Stimulated activated CD4-positive, alpha-beta T cell treated with anti-CD3 and anti-CD28 coated beads, TNF-alpha, amount 100 ng/mL, for 48 hours (primary cell): Measurements from ENCODE around the gene SNED1.
"Not testable (repeated sequence)": the region's sequence is repeated elsewhere in the genome, so short reads cannot be mapped to it uniquely, and the experiment has no call there.

Experiments used
- DNase-seq, 3 donors: peaks; one replicate each; pipeline ENCODE4 v3.0.0-alpha.2; 2020; ENCODE audit warnings: low read depth in 3 of 3

The SNED1 gene

GRCh38 chr2:241083091-241083415 is 84.6 kb downstream of the SNED1 start:
- no peak for DNase-seq

GRCh38 chr2:241084856-241085444 is 86.5 kb downstream of the SNED1 start:
- no peak for DNase-seq

- no peak for DNase-seq
These were observed 89.2 kb downstream of the SNED1 start for GRCh38 chr2:241087420-241088268.

DNA sequence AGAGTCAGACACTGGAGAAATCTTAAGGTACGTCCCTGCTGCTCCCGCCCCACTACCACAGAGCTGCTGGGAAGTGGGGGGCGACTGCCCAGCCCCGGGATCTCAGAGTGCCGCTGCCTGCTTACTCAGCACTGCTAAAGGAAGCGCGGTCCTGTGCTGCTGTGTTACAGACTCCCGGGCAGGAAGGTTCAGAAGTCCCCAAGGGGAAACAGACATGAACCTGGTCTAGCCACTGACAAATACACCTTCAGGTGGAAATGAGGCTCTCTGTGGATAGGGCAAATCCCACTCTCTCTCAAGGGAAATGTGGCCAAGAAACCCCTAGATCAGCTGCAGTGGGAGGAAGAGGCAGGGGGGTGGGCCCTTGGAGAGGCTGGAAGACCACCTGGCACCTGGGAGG is 90.0 kb downstream of the SNED1 start:
- DNase-seq, result no peak

- DNase-seq, result no peak
These were observed 90.6 kb downstream of the SNED1 start for GRCh38 chr2:241088791-241089732.

DNA sequence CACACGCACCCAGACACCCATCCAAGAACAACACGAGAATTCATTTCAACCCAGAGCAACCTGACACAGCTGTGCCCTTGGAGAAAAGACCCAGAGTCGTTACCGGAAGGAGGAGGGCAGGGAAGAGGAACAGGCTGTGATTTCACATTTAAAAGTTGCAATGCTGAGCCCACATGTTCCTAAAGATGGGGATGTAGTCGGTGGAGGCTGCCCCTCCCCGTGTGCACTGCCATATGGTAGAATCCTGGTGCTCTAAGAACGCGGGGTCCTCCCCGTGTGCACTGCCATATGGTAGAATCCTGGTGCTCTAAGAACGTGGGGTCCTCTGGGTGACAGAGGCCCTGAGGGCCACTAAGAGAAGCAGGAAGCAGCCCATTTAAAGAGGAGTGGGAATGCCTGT is 92.8 kb downstream of the SNED1 start:
- DNase-seq, result no peak

GRCh38 chr2:241091734-241092445 is 93.5 kb downstream of the SNED1 start:
- DNase-seq, result no peak

DNA sequence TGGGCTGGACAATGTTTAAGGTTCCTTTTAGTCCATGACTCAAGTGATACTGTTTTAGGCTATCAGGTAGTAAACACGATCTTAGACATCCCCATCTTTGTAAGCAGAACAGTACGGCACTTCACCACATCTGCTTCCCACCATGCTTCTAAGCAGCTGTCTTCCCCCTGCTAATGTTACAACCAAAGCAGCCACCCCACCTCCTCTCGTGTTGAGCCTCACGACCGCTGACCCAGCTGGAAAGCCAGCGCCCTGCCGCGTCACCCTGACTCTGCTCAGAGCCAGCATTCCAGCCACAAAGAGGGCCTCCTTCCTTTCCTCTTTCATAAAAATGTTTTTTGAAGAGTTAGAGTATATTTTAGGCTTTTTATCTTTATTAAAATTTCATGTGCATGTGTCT is 94.3 kb downstream of the SNED1 start:
- no peak for DNase-seq

GRCh38 chr2:241093133-241093781 is 94.8 kb downstream of the SNED1 start:
- not testable (repeated sequence) for DNase-seq

DNA sequence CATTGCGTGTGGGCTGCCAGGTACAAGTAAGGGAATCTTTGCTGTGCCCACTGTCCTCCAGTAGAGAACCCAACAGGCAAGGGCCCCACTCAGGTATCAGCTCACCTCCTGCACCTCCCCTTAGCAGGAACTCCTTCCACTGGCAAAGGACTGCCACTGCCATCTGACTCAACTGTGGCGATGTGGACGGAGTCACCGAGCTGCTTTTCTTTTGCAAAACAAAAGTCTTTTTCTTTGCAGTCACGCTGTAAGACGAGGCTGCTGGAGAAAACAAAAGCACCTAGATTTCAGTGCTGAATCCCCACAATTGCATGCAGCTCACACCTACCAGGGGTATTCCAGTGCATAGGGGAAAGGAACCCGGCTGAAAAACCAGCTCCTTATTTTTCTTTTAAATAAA is 95.8 kb downstream of the SNED1 start:
- no peak for DNase-seq

DNA sequence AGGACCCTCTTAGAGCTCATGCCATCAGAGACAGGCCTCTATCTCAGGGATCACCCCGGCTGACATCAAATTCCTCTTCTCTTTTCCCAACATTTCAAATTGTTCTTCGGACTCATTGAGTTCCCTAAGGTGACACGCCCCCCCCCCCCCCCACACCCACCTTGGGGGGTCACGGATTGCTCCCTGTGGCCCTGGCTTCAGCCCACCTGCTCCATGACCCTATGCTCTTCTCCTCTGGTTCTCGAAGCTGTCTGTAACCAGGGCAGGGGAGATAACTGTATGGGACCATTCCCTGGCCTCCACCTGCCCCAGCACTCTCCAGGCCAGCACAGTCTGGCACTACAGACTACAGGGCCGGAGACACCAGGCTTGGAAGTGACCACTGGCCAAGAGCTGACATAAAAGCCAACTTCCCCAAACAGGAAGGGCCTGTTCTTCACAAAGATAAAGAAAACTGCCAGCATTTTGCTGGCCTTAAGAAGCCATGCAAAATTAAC is 96.6 kb downstream of the SNED1 start:
- DNase-seq, result no peak

GRCh38 chr2:241095594-241096290 is 97.3 kb downstream of the SNED1 start:
- DNase-seq, result no peak

DNA sequence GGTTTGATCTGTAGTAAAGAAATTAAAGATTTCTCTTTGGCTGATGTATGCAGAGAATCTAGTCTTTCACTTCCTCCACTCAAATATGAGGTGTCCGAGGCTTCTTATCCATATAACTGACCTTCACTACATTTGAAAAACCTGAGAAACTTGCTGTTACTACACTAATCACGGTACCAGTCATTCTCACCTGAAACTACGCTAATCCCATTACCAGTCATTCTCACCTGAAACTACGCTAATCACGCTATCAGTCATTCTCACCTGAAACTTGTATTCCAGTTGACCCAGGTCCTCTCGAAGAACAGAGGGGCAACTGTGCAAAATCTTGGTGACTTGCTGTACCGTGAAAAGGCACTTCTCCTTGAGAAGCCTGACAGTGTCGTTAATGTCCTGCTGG is 98.6 kb downstream of the SNED1 start:
- DNase-seq, result no peak

GRCh38 chr2:241099246-241099645 is 100.8 kb downstream of the SNED1 start:
- DNase-seq, result no peak

DNA sequence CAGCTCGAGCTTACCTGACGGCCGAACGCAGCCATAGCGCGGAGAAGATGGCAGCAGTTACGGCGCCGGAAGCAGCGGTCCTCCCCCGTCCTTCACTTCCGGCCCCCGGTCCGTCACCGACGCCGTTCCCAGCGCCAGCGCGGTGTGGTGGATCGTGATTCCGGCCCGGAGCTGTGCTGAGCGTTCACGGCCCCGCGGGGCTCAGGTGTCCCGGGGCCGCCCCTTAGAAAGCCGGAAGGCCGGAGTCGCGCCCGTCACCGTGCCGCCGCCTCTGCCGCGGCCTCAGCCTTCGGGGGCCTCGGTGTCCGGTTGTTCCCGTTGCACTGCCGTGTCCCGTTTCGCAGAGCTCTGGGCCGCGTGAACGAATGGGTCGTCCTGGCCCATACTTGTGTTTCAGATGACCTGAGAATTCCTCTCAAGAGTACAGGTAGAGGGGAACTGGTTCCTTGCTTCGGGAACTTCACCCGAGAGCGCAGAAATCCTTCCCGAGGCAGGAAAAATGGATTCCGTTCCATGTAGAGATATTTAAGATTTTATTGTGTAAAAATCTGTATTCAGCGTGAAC is 103.9 kb downstream of the SNED1 start, which contains the start of gene MTERF4:
Gene MTERF4, minus strand, starts transcription at position 49 of the 565 bp plus-strand sequence. Its CDS starts 14 bp downstream, at position 35.
- DNase-seq, result peak; percentile 82 to 84 (median 82)

- DNase-seq, result no peak
These were observed 104.8 kb downstream of the SNED1 start for GRCh38 chr2:241103176-241103595.

- not testable (repeated sequence) for DNase-seq
These were observed 106.2 kb downstream of the SNED1 start for GRCh38 chr2:241104611-241105010.

DNA sequence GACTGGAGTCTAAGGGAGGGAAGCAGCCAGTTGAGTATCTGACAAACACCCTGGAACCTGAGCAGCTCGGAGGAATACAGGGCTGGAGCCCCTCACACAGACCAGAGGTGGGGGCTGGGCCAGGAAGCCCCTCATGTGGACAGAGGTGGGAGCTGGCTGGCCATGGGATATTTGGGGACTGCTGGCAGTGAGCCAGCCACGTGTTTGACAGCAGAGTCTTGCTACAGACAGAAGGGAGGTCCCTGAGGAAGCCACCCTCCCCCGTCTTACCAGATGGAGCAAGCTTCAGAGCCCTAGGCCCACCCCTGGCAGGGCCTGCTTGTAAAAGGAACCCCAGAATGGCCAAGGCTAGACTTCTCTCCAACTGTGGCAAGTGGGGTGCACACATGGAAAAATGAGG is 107.2 kb downstream of the SNED1 start:
- no peak for DNase-seq

DNA sequence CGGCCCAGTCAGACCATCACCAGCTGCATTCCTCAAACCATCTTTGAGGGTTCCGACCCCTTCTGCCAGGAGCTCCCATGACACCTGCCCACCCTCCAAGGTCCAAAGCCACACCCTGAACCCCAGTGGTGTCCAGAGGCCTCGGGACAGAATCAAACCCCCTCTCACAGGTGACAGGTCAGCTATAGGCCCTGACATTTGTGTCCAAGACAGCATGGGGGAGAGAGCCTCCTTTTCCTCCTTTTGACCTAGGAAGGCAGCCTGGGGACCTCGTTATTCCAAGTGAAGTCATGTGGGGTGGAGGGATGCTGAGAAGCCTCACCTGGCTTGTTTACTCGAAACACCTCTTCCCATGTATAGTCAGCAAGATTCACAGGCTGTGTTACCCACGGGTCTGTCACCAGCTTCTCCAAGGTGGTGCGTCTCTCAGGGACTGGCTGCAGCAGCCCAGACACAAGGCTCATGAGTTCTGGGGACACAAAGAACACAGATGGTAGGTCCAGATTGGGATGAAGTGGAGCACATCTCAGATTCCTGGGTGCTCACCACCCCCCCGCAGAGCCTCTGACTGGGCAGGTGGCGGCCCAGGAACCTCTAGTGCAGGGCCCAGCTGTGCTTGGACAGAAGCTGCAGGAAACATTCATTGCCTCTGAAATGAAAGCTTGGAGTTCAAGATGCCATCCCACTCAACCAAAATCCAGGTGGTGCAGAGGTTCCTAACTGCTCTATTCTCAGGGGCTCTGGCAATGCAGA is 108.8 kb downstream of the SNED1 start:
- DNase-seq, result no peak
